ENCODE results near the gene NTN4. TPM values are rescaled to one million over a fixed set of nuclear protein-coding genes. Genes with fewer than 3 reads are reported as not detected.

The NTN4 gene
- total and polyA plus RNA-seq, 10 of the 15 experiments (the other 5 are each of a cell fraction or from before 2014, with no cell fraction given) = 0.15 TPM; not detected in 9

DNA sequence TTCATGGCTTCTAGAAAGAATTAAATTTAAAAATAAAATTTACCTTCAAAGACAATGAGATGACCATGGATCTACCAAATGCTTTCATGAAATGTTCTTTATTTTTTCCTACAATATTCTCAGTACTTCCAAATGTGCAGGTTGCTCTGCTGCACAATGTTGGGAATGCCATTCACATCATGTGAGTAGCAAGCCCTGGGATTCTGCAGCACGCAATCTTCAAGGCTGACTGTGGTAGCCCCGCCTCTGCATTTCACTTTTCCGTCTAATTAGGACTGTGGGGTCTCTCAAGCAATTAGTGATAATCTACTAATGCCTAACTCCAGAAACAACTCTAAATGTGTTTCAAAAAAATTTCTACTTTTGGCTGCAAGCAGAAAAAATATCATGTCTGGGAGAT is 13.7 kb upstream of the NTN4 start:
- no peak overlapping the region for H3K4me3 ChIP-seq
- in situ Hi-C loops (cut with MboI) = no loop called here
- no peaks in the 10 kb centered on the region for H3K4me1 ChIP-seq (ENCODE audit: control insufficient read depth, insufficient read depth, low read length)
- CTCF ChIA-PET = no interaction called here
- no peak overlapping the region for H3K4me2 ChIP-seq (ENCODE audit: control insufficient read depth, insufficient read depth)
- H3K9ac ChIP-seq (ENCODE audit: control insufficient read depth, insufficient read depth, low read length) = no peak overlapping the region
- H3K27me3 ChIP-seq (replicated peaks in 1 of 2; ENCODE audit: control insufficient read depth in 2 of 2, insufficient read depth in 2 of 2, low read length in 1 of 2) = no peaks in the 10 kb centered on the region; a peak in 2 of 4 replicates
- SMC1A ChIA-PET (ENCODE audit: uncharacterized antibody, unreplicated experiment) = interaction anchor here (0.9 kb wide), 1 partner anchor 246 kb away, joined by 3 read pairs; no protein-coding TSS in a partner anchor
- 27% methylated on average over 3 of the region's 3 CpGs for WGBS (ENCODE audit: insufficient coverage, insufficient replicate concordance, low lambda C conversion rate, missing lambda C conversion rate)
- no peak overlapping the region for H3K27ac ChIP-seq (ENCODE audit: control insufficient read depth, insufficient read depth)
- FAIRE-seq = no peak
- no peaks in the 10 kb centered on the region for H3K9me3 ChIP-seq (replicated peaks; ENCODE audit: control insufficient read depth, insufficient read depth, low read length)
- no peaks in the 10 kb centered on the region for H3K36me3 ChIP-seq (ENCODE audit: control insufficient read depth in 2 of 2, insufficient read depth in 2 of 2, low read length in 1 of 2)
- POLR2A ChIA-PET = no interaction called here
- no peaks in the 10 kb centered on the region for H4K20me1 ChIP-seq (ENCODE audit: control insufficient read depth, insufficient read depth)
- no peak for ATAC-seq
- BruUV-seq (replicated peaks) = no TSS peak
- no peak overlapping the region for H2AFZ ChIP-seq (ENCODE audit: control insufficient read depth, low read depth, low read length)
- intact Hi-C loops (cut with micrococcal nuclease; ENCODE audit: unreplicated experiment) = no loop called here
- RAD21 ChIA-PET (ENCODE audit: unreplicated experiment) = no interaction called here
- DNase-seq (ENCODE audit: low read depth, low spot score) = no peak
- no peaks in the 10 kb centered on the region for H3K79me2 ChIP-seq (ENCODE audit: control insufficient read depth, insufficient read depth, low read length)
- no peak for TF ChIP-seq CHD1 (IDR thresholded peaks at IDR 0.05; ENCODE audit: low read depth, low read length)
- no peak for TF ChIP-seq ZNF622 (IDR thresholded peaks at IDR 0.05)
- TF ChIP-seq, protein P1, sequence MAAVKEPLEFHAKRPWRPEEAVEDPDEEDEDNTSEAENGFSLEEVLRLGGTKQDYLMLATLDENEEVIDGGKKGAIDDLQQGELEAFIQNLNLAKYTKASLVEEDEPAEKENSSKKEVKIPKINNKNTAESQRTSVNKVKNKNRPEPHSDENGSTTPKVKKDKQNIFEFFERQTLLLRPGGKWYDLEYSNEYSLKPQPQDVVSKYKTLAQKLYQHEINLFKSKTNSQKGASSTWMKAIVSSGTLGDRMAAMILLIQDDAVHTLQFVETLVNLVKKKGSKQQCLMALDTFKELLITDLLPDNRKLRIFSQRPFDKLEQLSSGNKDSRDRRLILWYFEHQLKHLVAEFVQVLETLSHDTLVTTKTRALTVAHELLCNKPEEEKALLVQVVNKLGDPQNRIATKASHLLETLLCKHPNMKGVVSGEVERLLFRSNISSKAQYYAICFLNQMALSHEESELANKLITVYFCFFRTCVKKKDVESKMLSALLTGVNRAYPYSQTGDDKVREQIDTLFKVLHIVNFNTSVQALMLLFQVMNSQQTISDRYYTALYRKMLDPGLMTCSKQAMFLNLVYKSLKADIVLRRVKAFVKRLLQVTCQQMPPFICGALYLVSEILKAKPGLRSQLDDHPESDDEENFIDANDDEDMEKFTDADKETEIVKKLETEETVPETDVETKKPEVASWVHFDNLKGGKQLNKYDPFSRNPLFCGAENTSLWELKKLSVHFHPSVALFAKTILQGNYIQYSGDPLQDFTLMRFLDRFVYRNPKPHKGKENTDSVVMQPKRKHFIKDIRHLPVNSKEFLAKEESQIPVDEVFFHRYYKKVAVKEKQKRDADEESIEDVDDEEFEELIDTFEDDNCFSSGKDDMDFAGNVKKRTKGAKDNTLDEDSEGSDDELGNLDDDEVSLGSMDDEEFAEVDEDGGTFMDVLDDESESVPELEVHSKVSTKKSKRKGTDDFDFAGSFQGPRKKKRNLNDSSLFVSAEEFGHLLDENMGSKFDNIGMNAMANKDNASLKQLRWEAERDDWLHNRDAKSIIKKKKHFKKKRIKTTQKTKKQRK (IDR thresholded peaks at IDR 0.05; ENCODE audit: low read depth, low read length) = no peak
- TF ChIP-seq BCLAF1 (IDR thresholded peaks at IDR 0.05) = no peak
- TF ChIP-seq MEF2A (IDR thresholded peaks at IDR 0.05; ENCODE audit: insufficient read depth, low read depth, low read length) = no peak
- TF ChIP-seq ZNF592 (IDR thresholded peaks at IDR 0.05) = no peak
- no peak for TF ChIP-seq LARP7 (IDR thresholded peaks at IDR 0.05)
- no peak for TF ChIP-seq GABPA (IDR thresholded peaks at IDR 0.05; ENCODE audit: low read depth)
- TF ChIP-seq RB1 (IDR thresholded peaks at IDR 0.05; ENCODE audit: borderline replicate concordance) = no peak
- TF ChIP-seq BRCA1 (IDR thresholded peaks at IDR 0.05; ENCODE audit: low read depth, low read length) = no peak
- no peak for TF ChIP-seq IRF5 (IDR thresholded peaks at IDR 0.05; ENCODE audit: borderline replicate concordance)
- TF ChIP-seq HDGF (IDR thresholded peaks at IDR 0.05) = no peak
- no peak for TF ChIP-seq NFYA (IDR thresholded peaks at IDR 0.05; ENCODE audit: borderline replicate concordance, low read depth, low read length)
- TF ChIP-seq CHD2 (IDR thresholded peaks at IDR 0.05; ENCODE audit: borderline replicate concordance, low read depth, low read length) = no peak
